SK-N-SH (cell line): ENCODE results near the gene ILDR1. TPM values are rescaled to one million over a fixed set of nuclear protein-coding genes. Genes with fewer than 3 reads are reported as not detected.

Experiments
- CTCF ChIA-PET: fragments of 300-600, 350-600 bp; formaldehyde crosslinking; extraction: SDS; loops from one replicate; lab custom pipeline; 2021; lab: Yijun Ruan, JAX
- POLR2A ChIA-PET: fragments of 350-600 bp; sonication (Branson Sonifier 250); formaldehyde crosslinking; extraction: SDS; loops from one replicate; lab custom pipeline; 2020; ENCODE audit warnings: antibody characterized with exemption, inconsistent platforms; lab: Yijun Ruan, JAX
- DNase-seq: peaks from one replicate; pipeline ENCODE4 v3.0.0; 2012
- H2AFZ ChIP-seq: fragments of 200-600 bp; sonication (generic); 2 replicates; pipeline ENCODE4 v1.8.1; 2016; ENCODE audit warnings: antibody characterized with exemption, mild to moderate bottlenecking, low read depth
- H3F3A ChIP-seq: fragments of 200-600 bp; sonication (generic); replicated peaks from 2 replicates; pipeline ENCODE3; 2016; ENCODE audit warnings: antibody characterized with exemption, mild to moderate bottlenecking; ENCODE audit not compliant: insufficient read depth
- H3K27ac ChIP-seq, 2 experiments: fragments of 200-500 bp in 1 of 2; fragments of 200-600 bp in 1 of 2; sonication (Bioruptor generic) in 1 of 2; sonication (generic), shearing (Covaris generic) in 1 of 2; 2 replicates each; pipeline versions ENCODE4 v1.5.1 to v1.6.1; 2014 to 2016; ENCODE audit warnings: low read depth in 2 of 2, inconsistent platforms in 1 of 2, low read length in 1 of 2, mild to moderate bottlenecking in 1 of 2, mixed read lengths in 1 of 2
- H3K27me3 ChIP-seq: fragments of 200-600 bp; sonication (generic), shearing (Covaris generic); 2 replicates; pipeline ENCODE4 v1.6.1; 2016; ENCODE audit warnings: mixed run types; ENCODE audit not compliant: insufficient read depth
- H3K36me3 ChIP-seq, 2 experiments: fragments of 200-500 bp in 1 of 2; fragments of 200-600 bp in 1 of 2; sonication (Bioruptor generic) in 1 of 2; sonication (generic) in 1 of 2; replicated peaks in 1 of 2; 2 replicates each; pipeline versions ENCODE3 to v1.5.1; 2014 to 2016; ENCODE audit warnings: low read length in 1 of 2, mild to moderate bottlenecking in 1 of 2; ENCODE audit not compliant: insufficient read depth in 2 of 2, control insufficient read depth in 1 of 2
- H3K4me1 ChIP-seq, 2 experiments: fragments of 200-500 bp in 1 of 2; fragments of 200-600 bp in 1 of 2; sonication (Bioruptor generic) in 1 of 2; sonication (generic), shearing (Covaris generic) in 1 of 2; 2 replicates each; pipeline versions ENCODE4 v1.5.1 to v1.6.1; 2014 to 2016; ENCODE audit warnings: low read depth in 1 of 2, low read length in 1 of 2, mixed run types in 1 of 2; ENCODE audit not compliant: insufficient read depth in 2 of 2, control insufficient read depth in 1 of 2
- H3K4me2 ChIP-seq: fragments of 200-600 bp; sonication (generic), shearing (Covaris generic); 2 replicates; pipeline ENCODE4 v1.6.1; 2017; ENCODE audit warnings: mixed run types
- H3K4me3 ChIP-seq, 2 experiments: fragments of 200-500 bp in 1 of 2; fragments of 200-600 bp in 1 of 2; sonication (Bioruptor generic) in 1 of 2; sonication (generic), shearing (Covaris generic) in 1 of 2; 2 replicates each; pipeline versions ENCODE4 v1.5.1 to v1.8.1; 2014 to 2016; ENCODE audit warnings: low read depth in 2 of 2, inconsistent platforms in 1 of 2, low read length in 1 of 2, mild to moderate bottlenecking in 1 of 2, mixed read lengths in 1 of 2, moderate library complexity in 1 of 2
- H3K79me2 ChIP-seq: fragments of 200-600 bp; sonication (generic); 2 replicates; pipeline ENCODE4 v1.8.1; 2017; ENCODE audit warnings: mild to moderate bottlenecking; ENCODE audit not compliant: insufficient read depth
- H3K9ac ChIP-seq: fragments of 200-600 bp; sonication (generic); 2 replicates; pipeline ENCODE4 v1.6.1; 2017; ENCODE audit warnings: mixed run types
- H3K9me2 ChIP-seq: fragments of 200-600 bp; sonication (generic); 2 replicates; pipeline ENCODE4 v1.6.1; 2017; ENCODE audit warnings: mixed run types
- H3K9me3 ChIP-seq: fragments of 200-600 bp; sonication (generic); 2 replicates; pipeline ENCODE4 v1.6.1; 2017; ENCODE audit warnings: mixed run types, mild to moderate bottlenecking, moderate library complexity
- H4K20me1 ChIP-seq: fragments of 200-600 bp; sonication (generic); 2 replicates; pipeline ENCODE4 v1.6.1; 2017; ENCODE audit warnings: mild to moderate bottlenecking, mixed run types; ENCODE audit not compliant: insufficient read depth
- CHD2 ChIP-seq: fragments of 150-350 bp; IDR thresholded peaks from 2 replicates; pipeline ENCODE4 v1.6.1; 2018; ENCODE audit warnings: low read length; ENCODE audit not compliant: partially characterized antibody
- ELF1 ChIP-seq: IDR thresholded peaks from 2 replicates; pipeline ENCODE4 v1.4.0; 2012
- FOXM1 ChIP-seq: IDR thresholded peaks from 2 replicates; pipeline ENCODE4 v1.4.0; 2012; ENCODE audit warnings: low read depth, mild to moderate bottlenecking
- NFIC ChIP-seq: IDR thresholded peaks from 2 replicates; pipeline ENCODE4 v1.4.0; 2012; ENCODE audit warnings: borderline replicate concordance
- PBX3 ChIP-seq: IDR thresholded peaks from 2 replicates; pipeline ENCODE4; 2012
- RAD21 ChIP-seq: IDR thresholded peaks from 2 replicates; pipeline ENCODE4 v1.6.1; 2012; ENCODE audit warnings: mild to moderate bottlenecking, low read length
- RFX5 ChIP-seq: IDR thresholded peaks from 2 replicates; pipeline ENCODE4 v1.6.1; 2012; ENCODE audit warnings: mild to moderate bottlenecking, improper control_type of control experiment, low read length
- TCF12 ChIP-seq: IDR thresholded peaks from 2 replicates; pipeline ENCODE4 v1.4.0; 2012
- YY1 ChIP-seq: IDR thresholded peaks from 2 replicates; pipeline ENCODE4 v1.4.0; 2012; ENCODE audit warnings: low read depth, mild to moderate bottlenecking
- ZBTB33 ChIP-seq: IDR thresholded peaks from 2 replicates; pipeline ENCODE4 v1.4.0; 2012; ENCODE audit warnings: low read depth, borderline replicate concordance
- WGBS: methylation state at CpG from one replicate; pipeline ENCODE4 v1.1.6; 2017; ENCODE audit warnings: low lambda C conversion rate; 5-methylcytosine and 5-hydroxymethylcytosine counted together
- polyA plus RNA-seq, 3 experiments: library from polyadenylated mRNA; depleted of rRNA; stranded (reverse); fragments of >200 nt; gene quantifications; 2 replicates each; pipeline ENCODE4 v1.2.3, GENCODE V29; 2012

Gene ILDR1
- polyA plus RNA-seq, 1 of the 3 experiments (the other 2 are of a cell fraction) = 0.02 TPM

- TF ChIP-seq ZBTB33 = no peak
- TF ChIP-seq, all 33 proteins: peak for 0
Measured at GRCh38 chr3:122064326-122064725, 42.3 kb upstream of the ILDR1 start (continued).

- Histone ChIP-seq H3K36me3 (no peaks in the 10 kb centered on the region), H3F3A (no peaks in the 10 kb centered on the region), H3K27me3 (no peaks in the 10 kb centered on the region; the same call in 1 of the 2 replicates), H3K4me3 (no peak overlapping the region), H3K79me2 (no peaks in the 10 kb centered on the region), H3K27ac (no peak overlapping the region)
- TF ChIP-seq CHD2 (no peak), RFX5 (no peak), YY1 (no peak), RAD21 (no peak), TCF12 (no peak)
- TF ChIP-seq, all 33 proteins: peak for 0
- no peak for DNase-seq
- no peaks in the 10 kb centered on the region for H3K4me1 ChIP-seq
- CTCF ChIA-PET = no interaction called here
- WGBS = 0% methylated on average over 1 of the region's 1 CpG
- H3K4me2 ChIP-seq = no peak overlapping the region
- H4K20me1 ChIP-seq = no peaks in the 10 kb centered on the region
- no peak overlapping the region for H3K9ac ChIP-seq
- POLR2A ChIA-PET = no interaction called here
- H2AFZ ChIP-seq = no peak overlapping the region
- H3K9me2 ChIP-seq = no peaks in the 10 kb centered on the region
- no peaks in the 10 kb centered on the region for H3K9me3 ChIP-seq
Measured at GRCh38 chr3:122063908-122064307, 41.9 kb upstream of the ILDR1 start.

- CTCF ChIA-PET = no interaction called here
- no peaks in the 10 kb centered on the region for H3F3A ChIP-seq
Measured at GRCh38 chr3:122060040-122060698, 38.1 kb upstream of the ILDR1 start.

More at GRCh38 chr3:122060040-122060698, 38.1 kb upstream of the ILDR1 start:
- no peak overlapping the region for H3K9ac ChIP-seq
- no peak for DNase-seq
- H3K79me2 ChIP-seq = no peaks in the 10 kb centered on the region
- no peaks in the 10 kb centered on the region for H4K20me1 ChIP-seq
- no peak overlapping the region for H2AFZ ChIP-seq
- no peaks in the 10 kb centered on the region for H3K9me2 ChIP-seq
- H3K27me3 ChIP-seq = no peaks in the 10 kb centered on the region; the same call in 1 of the 2 replicates
- no peak overlapping the region for H3K4me2 ChIP-seq
- TF ChIP-seq ELF1 (no peak), NFIC (no peak), PBX3 (no peak), FOXM1 (no peak), RFX5 (no peak)
- H3K4me1 ChIP-seq = no peaks in the 10 kb centered on the region
- no peaks in the 10 kb centered on the region for H3K36me3 ChIP-seq
- 23% methylated on average over 6 of the region's 6 CpGs for WGBS
- POLR2A ChIA-PET = no interaction called here
- no peaks in the 10 kb centered on the region for H3K9me3 ChIP-seq
- no peak overlapping the region for H3K4me3 ChIP-seq
- H3K27ac ChIP-seq = no peak overlapping the region
